Left ventricle myocardium inferior (tissue), 1 donor: ENCODE data around the gene IFI27. TPM values are rescaled to one million over a fixed set of nuclear protein-coding genes. Genes with fewer than 3 reads are reported as not detected.

Source experiments
- DNase-seq: peaks from one replicate; pipeline ENCODE4 v3.0.0-alpha.2; 2020
- H3K27ac ChIP-seq: fragments of 200-600 bp; replicated peaks from 2 replicates; pipeline ENCODE4 v1.8.0; 2021
- H3K27me3 ChIP-seq: fragments of 200-600 bp; 2 replicates; pipeline ENCODE4 v1.8.0; 2021; ENCODE audit warnings: low read depth
- H3K36me3 ChIP-seq: fragments of 200-600 bp; 2 replicates; pipeline ENCODE4 v1.8.0; 2021
- H3K4me1 ChIP-seq: fragments of 200-600 bp; 2 replicates; pipeline ENCODE4 v1.8.0; 2021
- H3K4me3 ChIP-seq: fragments of 200-600 bp; 2 replicates; pipeline ENCODE4 v1.8.0; 2021; ENCODE audit warnings: mild to moderate bottlenecking, moderate library complexity
- H3K9me3 ChIP-seq: fragments of 200-600 bp; replicated peaks from 2 replicates; pipeline ENCODE4 v1.8.0; 2021
- CTCF ChIP-seq: fragments of 200-600 bp; IDR thresholded peaks from 2 replicates; pipeline ENCODE4 v1.8.0; 2021; ENCODE audit warnings: antibody characterized with exemption, mild to moderate bottlenecking, borderline replicate concordance
- intact Hi-C: fragments of 100-400 bp; cut with micrococcal nuclease; formaldehyde crosslinking; loops from one replicate; pipeline ENCODE4 v1.11.0; 2022
- total RNA-seq: library from RNA; stranded (reverse); fragmentation: NEBNext Ultra II Directional; extraction: Animal tissue kit (Norgen Biotek cat#: 25700); gene quantifications from one replicate; pipeline ENCODE4 v1.2.1, GENCODE V29; 2021
- donor health status: DM: no; HTN: yes; CAD: no; lungs with severe emphysema.

The IFI27 gene
- total RNA-seq, 1 donor from 2014 or later: 130 TPM

DNA sequence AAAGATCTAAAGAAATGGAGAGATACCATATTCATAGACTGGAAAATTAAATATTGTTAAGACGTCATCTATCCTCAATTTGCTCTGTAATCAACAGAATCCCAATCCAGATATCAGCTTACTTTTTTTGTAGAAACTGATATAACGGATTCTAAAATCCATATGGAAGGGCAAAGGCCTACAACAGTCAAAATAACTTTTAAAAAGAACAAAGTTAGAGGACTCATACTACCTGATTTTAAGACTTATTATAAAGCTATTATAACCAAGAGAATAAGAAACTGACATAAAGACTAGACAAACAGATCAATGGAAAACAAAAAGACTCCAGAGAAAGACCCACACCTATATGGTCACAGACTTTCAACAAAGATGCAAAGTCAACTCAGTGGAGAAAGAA is 35.5 kb upstream of the IFI27 start:
- H3K4me1 ChIP-seq: peaks cover 61% of the 10 kb centered on the region
- intact Hi-C loops: no loop called here

DNA sequence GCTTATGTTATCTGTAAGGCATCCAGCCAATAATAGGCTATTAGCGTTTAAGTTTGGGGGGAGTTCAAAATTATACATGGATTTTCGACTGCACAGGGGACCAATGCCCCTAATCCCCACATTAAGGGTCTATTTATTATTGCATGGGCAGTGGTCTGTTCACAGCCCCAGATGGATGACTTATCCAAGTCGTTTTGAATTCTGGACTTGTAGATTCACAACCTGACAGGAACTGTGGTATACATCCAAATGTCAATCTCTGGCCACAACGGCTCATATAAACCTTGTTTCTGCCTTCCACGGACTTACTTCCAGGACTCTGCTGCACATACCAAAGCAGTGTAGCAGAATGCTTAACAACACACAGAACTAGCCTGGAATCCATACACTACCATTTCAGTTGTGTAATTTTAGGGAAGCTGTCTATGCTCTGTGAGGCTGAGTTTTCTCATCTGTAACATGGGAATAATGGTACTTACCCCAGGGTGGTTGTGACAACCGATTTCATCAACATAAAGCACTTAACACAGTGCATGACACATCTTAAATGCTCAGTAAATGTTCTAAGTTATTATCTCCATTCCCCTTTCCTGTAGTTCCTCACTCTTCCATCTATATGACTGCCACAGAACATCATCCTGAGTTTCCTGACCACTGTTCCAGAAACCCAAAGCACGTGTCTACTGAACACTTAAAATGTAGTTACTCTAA is 33.3 kb upstream of the IFI27 start:
- intact Hi-C loops: no loop called here
- H3K27me3 ChIP-seq: no peaks in the 10 kb centered on the region
- peaks cover 78% of the 10 kb centered on the region for H3K4me1 ChIP-seq
- peaks cover 47% of the 10 kb centered on the region for H3K36me3 ChIP-seq
- peak overlapping the region; percentile 95 for H3K4me3 ChIP-seq
- no peak for DNase-seq
- H3K27ac ChIP-seq: no peak overlapping the region
- peaks cover 19% of the 10 kb centered on the region for H3K9me3 ChIP-seq
- TF ChIP-seq CTCF: no peak

More for the DNA sequence above, 35.5 kb upstream of the IFI27 start:
- no peak overlapping the region for H3K4me3 ChIP-seq
- H3K27me3 ChIP-seq: no peaks in the 10 kb centered on the region
- peaks cover 47% of the 10 kb centered on the region for H3K36me3 ChIP-seq
- H3K9me3 ChIP-seq: peaks cover 20% of the 10 kb centered on the region
- no peak overlapping the region for H3K27ac ChIP-seq
- DNase-seq: no peak
- TF ChIP-seq CTCF: no peak

DNA sequence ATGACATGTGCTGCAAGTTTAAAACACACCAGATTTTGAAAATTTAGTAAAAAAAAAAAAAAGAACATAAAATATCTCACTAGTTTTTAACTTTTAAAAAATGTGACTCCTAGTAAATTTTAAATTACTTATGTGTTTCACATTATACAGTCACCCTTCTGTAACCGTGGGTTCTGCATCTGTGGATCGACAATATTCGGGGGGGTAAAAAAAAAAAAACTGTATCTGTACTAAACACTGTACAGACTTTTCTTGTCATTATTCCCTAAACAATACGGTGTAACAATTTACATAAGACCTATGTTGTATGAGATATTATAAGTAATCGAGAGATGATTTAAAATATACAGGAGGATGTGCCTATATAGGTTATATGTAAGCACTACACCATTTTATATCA is 32.7 kb upstream of the IFI27 start:
- H3K4me1 ChIP-seq: peaks cover 73% of the 10 kb centered on the region
- intact Hi-C loops: no loop called here
- peaks cover 19% of the 10 kb centered on the region for H3K9me3 ChIP-seq
- peaks cover 44% of the 10 kb centered on the region for H3K36me3 ChIP-seq
- no peak for TF ChIP-seq CTCF
- no peak for DNase-seq
- H3K27ac ChIP-seq: no peak overlapping the region
- no peaks in the 10 kb centered on the region for H3K27me3 ChIP-seq
- peak overlapping the region; percentile 95 for H3K4me3 ChIP-seq

DNA sequence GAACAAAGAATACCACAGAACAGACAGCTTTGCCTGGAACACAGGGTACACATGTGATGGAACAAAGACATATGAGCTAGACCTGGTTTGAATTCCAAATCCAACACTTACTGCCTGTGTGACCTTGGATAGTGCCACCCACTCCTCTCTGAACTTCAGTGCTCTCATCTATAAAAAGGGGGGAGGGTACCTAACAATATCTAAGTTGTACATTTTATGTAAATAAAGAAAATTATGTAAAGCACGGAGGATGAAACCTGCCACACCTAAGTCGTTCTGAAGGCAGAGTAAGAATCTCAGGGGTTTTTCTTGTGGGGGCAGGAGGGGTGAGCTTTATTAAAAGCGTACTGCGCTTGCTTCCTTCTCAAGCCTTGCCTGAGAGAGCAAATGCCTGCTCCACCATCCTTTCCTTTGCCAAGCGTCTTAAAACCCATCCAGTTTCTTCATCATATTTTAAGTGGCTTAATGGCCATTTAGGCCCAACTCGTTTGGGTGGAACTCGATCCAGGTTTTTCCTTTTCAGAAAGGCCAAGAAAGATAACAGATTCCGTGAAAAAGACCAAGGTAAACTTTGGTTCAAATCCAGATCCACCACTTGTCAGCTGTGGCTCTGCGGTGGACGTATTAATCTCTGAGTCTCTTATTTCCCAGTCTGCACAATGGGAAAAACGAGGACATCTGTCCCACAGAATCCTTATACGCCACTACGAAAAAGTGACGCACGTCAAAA is 30.5 kb upstream of the IFI27 start:
- Histone ChIP-seq H3K36me3 (peaks cover 37% of the 10 kb centered on the region), H3K4me1 (peaks cover 69% of the 10 kb centered on the region), H3K27ac (peak overlapping the region; percentile 93), H3K27me3 (no peaks in the 10 kb centered on the region), H3K4me3 (peak overlapping the region; percentile 95), H3K9me3 (peaks cover 10% of the 10 kb centered on the region)
- no peak for DNase-seq
- intact Hi-C loops: no loop called here
- TF ChIP-seq CTCF: no peak

GRCh38 chr14:94080621-94081385 is 29.7 kb upstream of the IFI27 start, which contains the start of the genes DDX24 and IFI27L1:
Gene DDX24 (minus strand): TSS chr14:94081202. CDS start chr14:94079742, 1,460 bp downstream.
Gene IFI27L1 (plus strand): TSS chr14:94081310. CDS start chr14:94096938, 15,628 bp downstream.
- Histone ChIP-seq H3K27ac (peak within 1 kb of the TSS; percentile 93), H3K9me3 (peaks cover 3% of the 10 kb centered on the region), H3K27me3 (no peaks in the 10 kb centered on the region), H3K4me1 (peaks cover 61% of the 10 kb centered on the region), H3K4me3 (peak within 1 kb of the TSS; percentile 95), H3K36me3 (peaks cover 31% of the 10 kb centered on the region)
- intact Hi-C loops: no loop called here
- peak; percentile 97 for DNase-seq
- no peak for TF ChIP-seq CTCF
